ENCODE results near the gene VGLL1.

Gene VGLL1

GRCh38 chrX:136555694-136556093 lies 23.7 kb downstream of the VGLL1 start:
- no peak for DNase-seq (ENCODE audit: low spot score)

- DNase-seq (ENCODE audit: low spot score): no peak
Measured at GRCh38 chrX:136572030-136572429, 40.0 kb downstream of the VGLL1 start.

- DNase-seq (ENCODE audit: low spot score): no peak
Measured at GRCh38 chrX:136574548-136574947, 42.5 kb downstream of the VGLL1 start.

- DNase-seq (ENCODE audit: low spot score): peak; percentile 66
Measured at GRCh38 chrX:136577552-136577951, 45.5 kb downstream of the VGLL1 start.

- DNase-seq (ENCODE audit: low spot score): no peak
Measured at GRCh38 chrX:136580316-136580715, 48.3 kb downstream of the VGLL1 start.

- DNase-seq (ENCODE audit: low spot score): no peak
Measured at GRCh38 chrX:136582624-136583023, 50.6 kb downstream of the VGLL1 start.

- no peak for DNase-seq (ENCODE audit: low spot score)
Measured at GRCh38 chrX:136584545-136584944, 52.5 kb downstream of the VGLL1 start.

- DNase-seq (ENCODE audit: low spot score): no peak
Measured at GRCh38 chrX:136585262-136585661, 53.2 kb downstream of the VGLL1 start.

- DNase-seq (ENCODE audit: low spot score): no peak
Measured at GRCh38 chrX:136585960-136586359, 53.9 kb downstream of the VGLL1 start.

- no peak for DNase-seq (ENCODE audit: low spot score)
Measured at GRCh38 chrX:136586386-136586785, 54.4 kb downstream of the VGLL1 start.

GRCh38 chrX:136587532-136587931 lies 55.5 kb downstream of the VGLL1 start:
- DNase-seq (ENCODE audit: low spot score): no peak

GRCh38 chrX:136588036-136588435 lies 56.0 kb downstream of the VGLL1 start:
- DNase-seq (ENCODE audit: low spot score): no peak

- DNase-seq (ENCODE audit: low spot score): no peak
Measured at GRCh38 chrX:136589966-136590365, 58.0 kb downstream of the VGLL1 start.

GRCh38 chrX:136597356-136597755 lies 65.3 kb downstream of the VGLL1 start:
- no peak for DNase-seq (ENCODE audit: low spot score)

- no peak for DNase-seq (ENCODE audit: low spot score)
Measured at GRCh38 chrX:136597954-136598353, 65.9 kb downstream of the VGLL1 start.

GRCh38 chrX:136598631-136599030 lies 66.6 kb downstream of the VGLL1 start:
- DNase-seq (ENCODE audit: low spot score): no peak

GRCh38 chrX:136600059-136600458 lies 68.0 kb downstream of the VGLL1 start:
- DNase-seq (ENCODE audit: low spot score): no peak
